ENCODE results near the gene NAT8L. TPM values are rescaled to one million over a fixed set of nuclear protein-coding genes. Genes with fewer than 3 reads are reported as not detected.
"Not testable (repeated sequence)": the region's sequence is repeated elsewhere in the genome, so short reads cannot be mapped to it uniquely, and the experiment has no call there.

NAT8L gene
- total and polyA plus RNA-seq, 2 donors (not counting 1 experiment from before 2014, with no cell fraction given), result 0.03 to 0.25 TPM

DNA sequence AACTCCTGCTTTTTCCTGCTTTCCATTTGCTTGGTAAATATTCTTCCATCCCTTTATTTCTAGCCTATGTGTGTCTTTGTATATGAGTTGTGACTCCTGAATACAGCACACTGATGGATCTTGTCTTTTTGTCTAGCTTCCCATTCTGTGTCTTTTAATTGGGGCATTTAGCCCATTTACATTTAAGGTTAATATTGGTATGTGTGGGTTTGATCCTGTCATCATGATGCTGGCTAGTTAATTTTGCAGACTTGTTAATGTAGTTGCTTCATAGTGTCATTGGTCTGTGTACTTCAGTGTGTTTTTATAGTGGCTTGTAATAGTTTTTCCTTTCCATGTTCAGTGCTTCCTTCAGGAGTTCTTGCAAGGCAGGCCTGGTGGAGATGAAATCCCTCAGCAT is 28.0 kb upstream of the NAT8L start:
- POLR2A ChIA-PET; H3K4me1 Mint-ChIP-seq; H3K4me2 ChIP-seq (replicated peaks; ENCODE audit: low read depth, low read length, poor library complexity, severe bottlenecking); ATAC-seq (ENCODE audit: low read depth); H3K9me3 Mint-ChIP-seq (ENCODE audit: insufficient read depth); H3K36me3 ChIP-seq (replicated peaks in 1 of 2; ENCODE audit: control extremely low read depth in 1 of 2, control insufficient read depth in 1 of 2, extremely low read depth in 1 of 2, insufficient read depth in 2 of 2, low read length in 1 of 2); H2AFZ ChIP-seq (ENCODE audit: insufficient read depth, low read depth, low read length, poor library complexity, severe bottlenecking); H3K4me1 ChIP-seq (ENCODE audit: control insufficient read depth in 2 of 2, insufficient read depth in 2 of 2, low read length in 2 of 2); H3K4me3 ChIP-seq (ENCODE audit: control extremely low read depth in 1 of 5, extremely low read depth in 1 of 5, insufficient read depth in 1 of 5, low read depth in 2 of 5, low read length in 4 of 5); intact Hi-C loops (cut with micrococcal nuclease); H3K27ac ChIP-seq (ENCODE audit: low read length in 2 of 2); H3K9ac ChIP-seq (ENCODE audit: low read length); CTCF ChIA-PET; H3K27ac Mint-ChIP-seq; H3K4me3 Mint-ChIP-seq; H3K9me3 ChIP-seq (ENCODE audit: control extremely low read depth in 1 of 3, control insufficient read depth in 2 of 3, insufficient read depth in 1 of 3, low read length in 2 of 3); H4K20me1 ChIP-seq (ENCODE audit: control insufficient read depth, insufficient read depth, low read length, poor library complexity, severe bottlenecking); H3K79me2 ChIP-seq (ENCODE audit: control insufficient read depth, insufficient read depth, low read length); DNase-seq: not testable (repeated sequence)
- H3K27me3 ChIP-seq (replicated peaks in 1 of 4; ENCODE audit: control extremely low read depth in 1 of 4, control insufficient read depth in 3 of 4, insufficient read depth in 4 of 4, low read length in 3 of 4), result peaks cover 0 to 20% (median 2%) of the 10 kb centered on the region in 4 experiments
- H3K27me3 Mint-ChIP-seq, result peaks cover 60% of the 10 kb centered on the region

DNA sequence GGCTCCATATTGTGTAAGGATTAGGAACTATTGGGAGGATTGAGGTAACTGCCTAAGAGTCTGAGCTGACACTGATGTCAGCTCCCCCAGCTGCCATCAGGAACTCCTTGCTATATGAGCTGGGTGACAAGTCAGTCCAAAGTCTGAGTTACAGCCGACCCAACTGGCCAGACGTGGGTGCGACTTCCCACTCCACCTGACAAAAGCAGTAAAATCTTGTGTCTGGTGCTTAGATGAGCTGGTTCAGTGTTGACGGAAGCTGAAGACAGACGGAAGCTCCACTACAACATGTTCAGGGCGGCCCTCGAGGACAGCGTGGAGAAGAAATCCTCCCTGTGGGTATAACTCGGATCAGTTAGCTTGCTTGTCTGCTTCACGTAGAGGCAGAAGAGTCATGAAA is 22.8 kb upstream of the NAT8L start:
- H4K20me1 ChIP-seq (ENCODE audit: control insufficient read depth, insufficient read depth, low read length, poor library complexity, severe bottlenecking), result no peaks in the 10 kb centered on the region
- peaks cover 0 to 34% (median 4%) of the 10 kb centered on the region in 4 experiments for H3K27me3 ChIP-seq (replicated peaks in 1 of 4; ENCODE audit: control extremely low read depth in 1 of 4, control insufficient read depth in 3 of 4, insufficient read depth in 4 of 4, low read length in 3 of 4)
- no peak overlapping the region for H3K4me3 ChIP-seq (ENCODE audit: control extremely low read depth in 1 of 5, extremely low read depth in 1 of 5, insufficient read depth in 1 of 5, low read depth in 2 of 5, low read length in 4 of 5)
- no peak overlapping the region for H2AFZ ChIP-seq (ENCODE audit: insufficient read depth, low read depth, low read length, poor library complexity, severe bottlenecking)
- Mint-ChIP-seq H3K27me3 (peaks cover 45% of the 10 kb centered on the region), H3K4me1 (peaks cover 2% of the 10 kb centered on the region), H3K4me3 (no peak overlapping the region), H3K27ac (no peak overlapping the region), H3K9me3 (ENCODE audit: insufficient read depth) (no peaks in the 10 kb centered on the region)
- ChIA-PET CTCF (no interaction called here), POLR2A (no interaction called here)
- no peaks in the 10 kb centered on the region for H3K36me3 ChIP-seq (replicated peaks in 1 of 2; ENCODE audit: control extremely low read depth in 1 of 2, control insufficient read depth in 1 of 2, extremely low read depth in 1 of 2, insufficient read depth in 2 of 2, low read length in 1 of 2)
- DNase-seq (no peak), ATAC-seq (ENCODE audit: low read depth) (no peak)
- no peak overlapping the region for H3K4me2 ChIP-seq (replicated peaks; ENCODE audit: low read depth, low read length, poor library complexity, severe bottlenecking)
- H3K27ac ChIP-seq (ENCODE audit: low read length in 2 of 2), result no peak overlapping the region
- TF ChIP-seq, protein P1, sequence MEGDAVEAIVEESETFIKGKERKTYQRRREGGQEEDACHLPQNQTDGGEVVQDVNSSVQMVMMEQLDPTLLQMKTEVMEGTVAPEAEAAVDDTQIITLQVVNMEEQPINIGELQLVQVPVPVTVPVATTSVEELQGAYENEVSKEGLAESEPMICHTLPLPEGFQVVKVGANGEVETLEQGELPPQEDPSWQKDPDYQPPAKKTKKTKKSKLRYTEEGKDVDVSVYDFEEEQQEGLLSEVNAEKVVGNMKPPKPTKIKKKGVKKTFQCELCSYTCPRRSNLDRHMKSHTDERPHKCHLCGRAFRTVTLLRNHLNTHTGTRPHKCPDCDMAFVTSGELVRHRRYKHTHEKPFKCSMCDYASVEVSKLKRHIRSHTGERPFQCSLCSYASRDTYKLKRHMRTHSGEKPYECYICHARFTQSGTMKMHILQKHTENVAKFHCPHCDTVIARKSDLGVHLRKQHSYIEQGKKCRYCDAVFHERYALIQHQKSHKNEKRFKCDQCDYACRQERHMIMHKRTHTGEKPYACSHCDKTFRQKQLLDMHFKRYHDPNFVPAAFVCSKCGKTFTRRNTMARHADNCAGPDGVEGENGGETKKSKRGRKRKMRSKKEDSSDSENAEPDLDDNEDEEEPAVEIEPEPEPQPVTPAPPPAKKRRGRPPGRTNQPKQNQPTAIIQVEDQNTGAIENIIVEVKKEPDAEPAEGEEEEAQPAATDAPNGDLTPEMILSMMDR (IDR thresholded peaks at IDR 0.05), result no peak
- no peak for TF ChIP-seq EZH2 (IDR thresholded peaks at IDR 0.05; ENCODE audit: borderline replicate concordance, insufficient read depth, low read depth, low read length, poor library complexity, severe bottlenecking)
- WGBS (ENCODE audit: insufficient coverage), result 95% methylated on average over 8 of the region's 10 CpGs
- peaks cover 5 to 7% of the 10 kb centered on the region in 2 donors for H3K4me1 ChIP-seq (ENCODE audit: control insufficient read depth in 2 of 2, insufficient read depth in 2 of 2, low read length in 2 of 2)
- H3K9me3 ChIP-seq (ENCODE audit: control extremely low read depth in 1 of 3, control insufficient read depth in 2 of 3, insufficient read depth in 1 of 3, low read length in 2 of 3), result peaks cover 0 to 3% (median 0%) of the 10 kb centered on the region in 3 donors
- H3K79me2 ChIP-seq (ENCODE audit: control insufficient read depth, insufficient read depth, low read length), result no peaks in the 10 kb centered on the region
- intact Hi-C loops (cut with micrococcal nuclease), result no loop called here
- no peak overlapping the region for H3K9ac ChIP-seq (ENCODE audit: low read length)
